ENCODE results near the gene WHAMM.

WHAMM gene

DNA sequence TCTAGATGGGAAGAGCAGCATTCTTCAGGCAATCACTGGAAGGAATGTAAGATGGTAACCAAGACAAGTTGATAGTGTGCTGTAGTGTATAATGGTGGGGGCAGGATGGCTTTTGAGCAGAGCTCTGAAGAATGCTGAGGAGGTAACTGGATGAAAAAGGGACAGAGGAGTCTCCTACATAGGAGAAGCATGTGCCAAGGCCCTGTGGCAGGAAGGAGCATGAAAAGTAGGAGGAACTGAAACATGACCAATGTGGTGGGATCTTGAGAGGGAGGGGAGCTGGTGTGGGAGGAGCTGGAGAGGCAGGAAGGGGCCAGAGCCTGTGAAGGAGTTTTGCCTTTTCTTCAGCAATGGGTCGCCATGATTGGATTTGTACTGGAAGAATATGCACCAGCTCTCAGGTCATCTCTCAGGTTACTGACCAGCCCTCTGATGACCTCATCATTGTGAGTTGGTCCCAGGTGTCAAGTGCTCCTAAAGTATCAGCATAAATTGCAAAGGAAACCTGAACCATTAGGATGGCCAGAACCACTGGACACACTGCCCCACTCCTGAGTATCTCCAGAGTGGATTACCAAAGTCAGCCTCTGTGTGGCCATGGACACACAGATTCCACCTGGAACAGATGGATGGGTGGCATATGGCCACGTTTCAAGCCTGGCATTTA, 42.1 kb upstream of the WHAMM start:
- TF ChIP-seq CSDC2 (CRISPR knock-in tag; IDR thresholded peaks at IDR 0.05) (no peak), OSR1 (CRISPR knock-in tag; IDR thresholded peaks at IDR 0.05) (no peak), ZFP3 (CRISPR knock-in tag; IDR thresholded peaks at IDR 0.05) (no peak), ARNTL (CRISPR knock-in tag; IDR thresholded peaks at IDR 0.05; ENCODE audit: borderline replicate concordance, low read depth) (no peak), ZNF565 (CRISPR knock-in tag; conservative IDR thresholded peaks at IDR 0.05; ENCODE audit: low read depth) (no peak), ZNF70 (CRISPR knock-in tag; IDR thresholded peaks at IDR 0.05) (no peak), ISL1 (CRISPR knock-in tag; IDR thresholded peaks at IDR 0.05) (no peak), ZC3H10 (CRISPR knock-in tag; IDR thresholded peaks at IDR 0.05) (no peak), TOX (CRISPR knock-in tag; IDR thresholded peaks at IDR 0.05; ENCODE audit: borderline replicate concordance) (no peak), SNAI2 (CRISPR knock-in tag; IDR thresholded peaks at IDR 0.05) (no peak), BACH2 (CRISPR knock-in tag; IDR thresholded peaks at IDR 0.05; ENCODE audit: borderline replicate concordance) (no peak), RARB (CRISPR knock-in tag; IDR thresholded peaks at IDR 0.05) (no peak)
- TF ChIP-seq, protein P1, sequence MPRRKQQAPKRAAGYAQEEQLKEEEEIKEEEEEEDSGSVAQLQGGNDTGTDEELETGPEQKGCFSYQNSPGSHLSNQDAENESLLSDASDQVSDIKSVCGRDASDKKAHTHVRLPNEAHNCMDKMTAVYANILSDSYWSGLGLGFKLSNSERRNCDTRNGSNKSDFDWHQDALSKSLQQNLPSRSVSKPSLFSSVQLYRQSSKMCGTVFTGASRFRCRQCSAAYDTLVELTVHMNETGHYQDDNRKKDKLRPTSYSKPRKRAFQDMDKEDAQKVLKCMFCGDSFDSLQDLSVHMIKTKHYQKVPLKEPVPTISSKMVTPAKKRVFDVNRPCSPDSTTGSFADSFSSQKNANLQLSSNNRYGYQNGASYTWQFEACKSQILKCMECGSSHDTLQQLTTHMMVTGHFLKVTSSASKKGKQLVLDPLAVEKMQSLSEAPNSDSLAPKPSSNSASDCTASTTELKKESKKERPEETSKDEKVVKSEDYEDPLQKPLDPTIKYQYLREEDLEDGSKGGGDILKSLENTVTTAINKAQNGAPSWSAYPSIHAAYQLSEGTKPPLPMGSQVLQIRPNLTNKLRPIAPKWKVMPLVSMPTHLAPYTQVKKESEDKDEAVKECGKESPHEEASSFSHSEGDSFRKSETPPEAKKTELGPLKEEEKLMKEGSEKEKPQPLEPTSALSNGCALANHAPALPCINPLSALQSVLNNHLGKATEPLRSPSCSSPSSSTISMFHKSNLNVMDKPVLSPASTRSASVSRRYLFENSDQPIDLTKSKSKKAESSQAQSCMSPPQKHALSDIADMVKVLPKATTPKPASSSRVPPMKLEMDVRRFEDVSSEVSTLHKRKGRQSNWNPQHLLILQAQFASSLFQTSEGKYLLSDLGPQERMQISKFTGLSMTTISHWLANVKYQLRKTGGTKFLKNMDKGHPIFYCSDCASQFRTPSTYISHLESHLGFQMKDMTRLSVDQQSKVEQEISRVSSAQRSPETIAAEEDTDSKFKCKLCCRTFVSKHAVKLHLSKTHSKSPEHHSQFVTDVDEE (CRISPR knock-in tag; IDR thresholded peaks at IDR 0.05): no peak
- TF ChIP-seq, protein P2, sequence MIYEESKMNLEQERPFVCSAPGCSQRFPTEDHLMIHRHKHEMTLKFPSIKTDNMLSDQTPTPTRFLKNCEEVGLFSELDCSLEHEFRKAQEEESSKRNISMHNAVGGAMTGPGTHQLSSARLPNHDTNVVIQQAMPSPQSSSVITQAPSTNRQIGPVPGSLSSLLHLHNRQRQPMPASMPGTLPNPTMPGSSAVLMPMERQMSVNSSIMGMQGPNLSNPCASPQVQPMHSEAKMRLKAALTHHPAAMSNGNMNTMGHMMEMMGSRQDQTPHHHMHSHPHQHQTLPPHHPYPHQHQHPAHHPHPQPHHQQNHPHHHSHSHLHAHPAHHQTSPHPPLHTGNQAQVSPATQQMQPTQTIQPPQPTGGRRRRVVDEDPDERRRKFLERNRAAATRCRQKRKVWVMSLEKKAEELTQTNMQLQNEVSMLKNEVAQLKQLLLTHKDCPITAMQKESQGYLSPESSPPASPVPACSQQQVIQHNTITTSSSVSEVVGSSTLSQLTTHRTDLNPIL (CRISPR knock-in tag; IDR thresholded peaks at IDR 0.05; ENCODE audit: low read depth): no peak
- TF ChIP-seq, protein P3, sequence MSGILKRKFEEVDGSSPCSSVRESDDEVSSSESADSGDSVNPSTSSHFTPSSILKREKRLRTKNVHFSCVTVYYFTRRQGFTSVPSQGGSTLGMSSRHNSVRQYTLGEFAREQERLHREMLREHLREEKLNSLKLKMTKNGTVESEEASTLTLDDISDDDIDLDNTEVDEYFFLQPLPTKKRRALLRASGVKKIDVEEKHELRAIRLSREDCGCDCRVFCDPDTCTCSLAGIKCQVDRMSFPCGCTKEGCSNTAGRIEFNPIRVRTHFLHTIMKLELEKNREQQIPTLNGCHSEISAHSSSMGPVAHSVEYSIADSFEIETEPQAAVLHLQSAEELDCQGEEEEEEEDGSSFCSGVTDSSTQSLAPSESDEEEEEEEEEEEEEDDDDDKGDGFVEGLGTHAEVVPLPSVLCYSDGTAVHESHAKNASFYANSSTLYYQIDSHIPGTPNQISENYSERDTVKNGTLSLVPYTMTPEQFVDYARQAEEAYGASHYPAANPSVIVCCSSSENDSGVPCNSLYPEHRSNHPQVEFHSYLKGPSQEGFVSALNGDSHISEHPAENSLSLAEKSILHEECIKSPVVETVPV (CRISPR knock-in tag; IDR thresholded peaks at IDR 0.05): no peak
- ATAC-seq: no peak

DNA sequence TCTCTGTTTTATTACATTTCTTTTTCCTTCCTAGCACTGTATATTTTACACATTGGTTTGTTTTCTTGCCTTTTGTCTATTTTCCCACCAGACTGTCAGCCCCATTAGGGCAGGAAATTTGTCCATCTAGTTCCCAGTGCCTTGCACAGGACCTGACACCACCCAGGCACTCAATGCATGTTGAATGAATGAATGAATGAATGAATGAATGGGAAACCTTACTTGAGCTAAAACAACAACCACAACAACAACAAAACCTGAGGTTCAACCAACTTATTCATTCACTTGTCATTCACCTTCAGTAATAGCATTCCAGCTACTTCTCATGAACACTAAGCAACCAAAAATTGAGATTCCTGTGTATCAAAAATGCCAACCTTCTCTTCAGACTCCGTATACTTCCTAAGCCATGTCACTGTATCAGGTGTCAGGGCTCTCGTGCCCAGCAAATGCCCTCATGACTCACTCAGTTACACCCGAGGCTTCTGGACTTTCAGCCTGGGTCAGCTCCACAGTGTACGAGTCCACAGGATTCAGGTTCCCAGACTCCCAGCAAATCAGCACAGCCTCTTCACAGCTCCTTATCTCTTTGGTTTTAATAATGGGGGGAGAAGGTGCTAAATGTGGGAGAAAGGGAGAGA, 40.9 kb upstream of the WHAMM start:
- ATAC-seq: peak; percentile 93
- TF ChIP-seq, protein P3 (CRISPR knock-in tag; IDR thresholded peaks at IDR 0.05): no peak
- TF ChIP-seq, protein P4, sequence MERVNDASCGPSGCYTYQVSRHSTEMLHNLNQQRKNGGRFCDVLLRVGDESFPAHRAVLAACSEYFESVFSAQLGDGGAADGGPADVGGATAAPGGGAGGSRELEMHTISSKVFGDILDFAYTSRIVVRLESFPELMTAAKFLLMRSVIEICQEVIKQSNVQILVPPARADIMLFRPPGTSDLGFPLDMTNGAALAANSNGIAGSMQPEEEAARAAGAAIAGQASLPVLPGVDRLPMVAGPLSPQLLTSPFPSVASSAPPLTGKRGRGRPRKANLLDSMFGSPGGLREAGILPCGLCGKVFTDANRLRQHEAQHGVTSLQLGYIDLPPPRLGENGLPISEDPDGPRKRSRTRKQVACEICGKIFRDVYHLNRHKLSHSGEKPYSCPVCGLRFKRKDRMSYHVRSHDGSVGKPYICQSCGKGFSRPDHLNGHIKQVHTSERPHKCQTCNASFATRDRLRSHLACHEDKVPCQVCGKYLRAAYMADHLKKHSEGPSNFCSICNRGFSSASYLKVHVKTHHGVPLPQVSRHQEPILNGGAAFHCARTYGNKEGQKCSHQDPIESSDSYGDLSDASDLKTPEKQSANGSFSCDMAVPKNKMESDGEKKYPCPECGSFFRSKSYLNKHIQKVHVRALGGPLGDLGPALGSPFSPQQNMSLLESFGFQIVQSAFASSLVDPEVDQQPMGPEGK (CRISPR knock-in tag; IDR thresholded peaks at IDR 0.05; ENCODE audit: borderline replicate concordance): no peak
- no peak for TF ChIP-seq ZFP30 (CRISPR knock-in tag; IDR thresholded peaks at IDR 0.05)
- TF ChIP-seq, protein P1 (CRISPR knock-in tag; IDR thresholded peaks at IDR 0.05): no peak
- TF ChIP-seq TCF4 (CRISPR knock-in tag; IDR thresholded peaks at IDR 0.05; ENCODE audit: borderline replicate concordance): no peak
- TF ChIP-seq OSR1 (CRISPR knock-in tag; IDR thresholded peaks at IDR 0.05): no peak
- no peak for TF ChIP-seq PPARA (CRISPR knock-in tag; IDR thresholded peaks at IDR 0.05; ENCODE audit: borderline replicate concordance)
- TF ChIP-seq, protein P5, sequence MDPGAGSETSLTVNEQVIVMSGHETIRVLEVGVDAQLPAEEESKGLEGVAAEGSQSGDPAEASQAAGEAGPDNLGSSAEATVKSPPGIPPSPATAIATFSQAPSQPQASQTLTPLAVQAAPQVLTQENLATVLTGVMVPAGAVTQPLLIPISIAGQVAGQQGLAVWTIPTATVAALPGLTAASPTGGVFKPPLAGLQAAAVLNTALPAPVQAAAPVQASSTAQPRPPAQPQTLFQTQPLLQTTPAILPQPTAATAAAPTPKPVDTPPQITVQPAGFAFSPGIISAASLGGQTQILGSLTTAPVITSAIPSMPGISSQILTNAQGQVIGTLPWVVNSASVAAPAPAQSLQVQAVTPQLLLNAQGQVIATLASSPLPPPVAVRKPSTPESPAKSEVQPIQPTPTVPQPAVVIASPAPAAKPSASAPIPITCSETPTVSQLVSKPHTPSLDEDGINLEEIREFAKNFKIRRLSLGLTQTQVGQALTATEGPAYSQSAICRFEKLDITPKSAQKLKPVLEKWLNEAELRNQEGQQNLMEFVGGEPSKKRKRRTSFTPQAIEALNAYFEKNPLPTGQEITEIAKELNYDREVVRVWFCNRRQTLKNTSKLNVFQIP (CRISPR knock-in tag; IDR thresholded peaks at IDR 0.05; ENCODE audit: borderline replicate concordance, low read depth): no peak
- no peak for TF ChIP-seq ARNTL (CRISPR knock-in tag; IDR thresholded peaks at IDR 0.05; ENCODE audit: borderline replicate concordance, low read depth)

Data from SK-N-SH treated with all-trans-retinoic acid at 6 μM for 48 hours (cell line).